ENCODE results near the gene STN1.

DNA sequence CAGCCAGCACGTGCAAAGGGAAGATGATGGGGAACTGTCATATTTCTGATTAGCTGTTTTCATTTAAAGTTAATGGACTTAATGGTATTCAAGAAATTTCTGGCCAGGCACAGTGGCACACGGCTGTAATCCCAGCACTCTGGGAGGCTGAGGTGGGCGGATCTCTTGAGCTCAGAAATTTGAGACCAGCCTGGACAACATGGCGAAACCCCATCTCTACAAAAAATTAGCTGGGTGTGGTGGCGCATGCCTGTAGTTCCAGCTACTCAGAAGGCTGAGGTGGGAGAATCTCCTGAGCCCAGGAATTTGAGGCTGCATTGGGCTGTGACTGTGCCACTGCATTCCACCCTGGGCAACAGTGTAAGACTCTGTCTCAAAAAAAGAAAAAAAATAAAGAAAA, 18.7 kb downstream of the STN1 start:
- TF ChIP-seq, protein P1, sequence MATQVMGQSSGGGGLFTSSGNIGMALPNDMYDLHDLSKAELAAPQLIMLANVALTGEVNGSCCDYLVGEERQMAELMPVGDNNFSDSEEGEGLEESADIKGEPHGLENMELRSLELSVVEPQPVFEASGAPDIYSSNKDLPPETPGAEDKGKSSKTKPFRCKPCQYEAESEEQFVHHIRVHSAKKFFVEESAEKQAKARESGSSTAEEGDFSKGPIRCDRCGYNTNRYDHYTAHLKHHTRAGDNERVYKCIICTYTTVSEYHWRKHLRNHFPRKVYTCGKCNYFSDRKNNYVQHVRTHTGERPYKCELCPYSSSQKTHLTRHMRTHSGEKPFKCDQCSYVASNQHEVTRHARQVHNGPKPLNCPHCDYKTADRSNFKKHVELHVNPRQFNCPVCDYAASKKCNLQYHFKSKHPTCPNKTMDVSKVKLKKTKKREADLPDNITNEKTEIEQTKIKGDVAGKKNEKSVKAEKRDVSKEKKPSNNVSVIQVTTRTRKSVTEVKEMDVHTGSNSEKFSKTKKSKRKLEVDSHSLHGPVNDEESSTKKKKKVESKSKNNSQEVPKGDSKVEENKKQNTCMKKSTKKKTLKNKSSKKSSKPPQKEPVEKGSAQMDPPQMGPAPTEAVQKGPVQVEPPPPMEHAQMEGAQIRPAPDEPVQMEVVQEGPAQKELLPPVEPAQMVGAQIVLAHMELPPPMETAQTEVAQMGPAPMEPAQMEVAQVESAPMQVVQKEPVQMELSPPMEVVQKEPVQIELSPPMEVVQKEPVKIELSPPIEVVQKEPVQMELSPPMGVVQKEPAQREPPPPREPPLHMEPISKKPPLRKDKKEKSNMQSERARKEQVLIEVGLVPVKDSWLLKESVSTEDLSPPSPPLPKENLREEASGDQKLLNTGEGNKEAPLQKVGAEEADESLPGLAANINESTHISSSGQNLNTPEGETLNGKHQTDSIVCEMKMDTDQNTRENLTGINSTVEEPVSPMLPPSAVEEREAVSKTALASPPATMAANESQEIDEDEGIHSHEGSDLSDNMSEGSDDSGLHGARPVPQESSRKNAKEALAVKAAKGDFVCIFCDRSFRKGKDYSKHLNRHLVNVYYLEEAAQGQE (IDR thresholded peaks at IDR 0.05; ENCODE audit: low read depth) = no peak
- TF ChIP-seq FOXM1 (IDR thresholded peaks at IDR 0.05; ENCODE audit: borderline replicate concordance, low read depth) (no peak), TCF12 (IDR thresholded peaks at IDR 0.05; ENCODE audit: low read depth) (no peak)
